Neural cell (in vitro differentiated cells): ENCODE data around the gene LHB. TPM values are rescaled to one million over a fixed set of nuclear protein-coding genes. Genes with fewer than 3 reads are reported as not detected.

ENCODE experiments used
- H2AFZ ChIP-seq: fragments of 200-600, 300-800 bp; sonication (generic), shearing (Covaris generic); 2 replicates; pipeline ENCODE4 v1.6.0; 2014; ENCODE audit warnings: low read depth, mild to moderate bottlenecking, antibody characterized with exemption, low read length, moderate library complexity
- H3F3A ChIP-seq: fragments of 200-600 bp; shearing (Covaris generic); 2 replicates; pipeline ENCODE4 v1.6.1; 2016; ENCODE audit warnings: mild to moderate bottlenecking, moderate library complexity, mixed read lengths, antibody characterized with exemption, low read length; ENCODE audit not compliant: insufficient read depth, poor library complexity, severe bottlenecking
- H3K27ac ChIP-seq: fragments of 200-600, 300-800 bp; sonication (generic), shearing (Covaris generic); 2 replicates; pipeline ENCODE4 v1.5.1; 2014; ENCODE audit warnings: mild to moderate bottlenecking, low read length, moderate library complexity
- H3K27me3 ChIP-seq: fragments of 300-800, 200-600 bp; sonication (generic), shearing (Covaris generic); 2 replicates; pipeline ENCODE4 v1.6.0; 2014; ENCODE audit warnings: mild to moderate bottlenecking, low read depth, low read length, moderate library complexity; ENCODE audit not compliant: insufficient read depth
- H3K36me3 ChIP-seq: fragments of 300-800, 200-600 bp; sonication (generic), shearing (Covaris generic); 2 replicates; pipeline ENCODE4 v1.5.1; 2014; ENCODE audit warnings: mild to moderate bottlenecking, antibody characterized with exemption, low read length, moderate library complexity; ENCODE audit not compliant: insufficient read depth
- H3K4me2 ChIP-seq: fragments of 300-800, 200-600 bp; sonication (generic), shearing (Covaris generic); 2 replicates; pipeline ENCODE4 v1.6.0; 2014; ENCODE audit warnings: mild to moderate bottlenecking, low read length
- H3K4me3 ChIP-seq: fragments of 300-800, 200-600 bp; sonication (generic), shearing (Covaris generic); 2 replicates; pipeline ENCODE4 v1.5.1; 2014; ENCODE audit warnings: mild to moderate bottlenecking, low read length, moderate library complexity
- H3K79me2 ChIP-seq: fragments of 200-600 bp; shearing (Covaris generic); replicated peaks from 2 replicates; pipeline ENCODE4 v1.6.0; 2014; ENCODE audit warnings: mild to moderate bottlenecking, low read length, moderate library complexity; ENCODE audit not compliant: insufficient read depth
- H3K9ac ChIP-seq: fragments of 300-800, 200-600 bp; sonication (generic), shearing (Covaris generic); 2 replicates; pipeline ENCODE4 v1.6.1; 2016; ENCODE audit warnings: mild to moderate bottlenecking, low read length, mixed read lengths
- H3K9me2 ChIP-seq: fragments of 200-600 bp; shearing (Covaris generic); 2 replicates; pipeline ENCODE4 v1.6.1; 2016; ENCODE audit warnings: mild to moderate bottlenecking, low read length, mixed read lengths; ENCODE audit not compliant: insufficient read depth
- H3K9me3 ChIP-seq: fragments of 200-600, 300-800 bp; sonication (generic), shearing (Covaris generic); 2 replicates; pipeline ENCODE4 v1.6.1; 2016; ENCODE audit warnings: mild to moderate bottlenecking, mixed run types, low read length, moderate library complexity, mixed read lengths
- H4K20me1 ChIP-seq: fragments of 200-600 bp; shearing (Covaris generic); 2 replicates; pipeline ENCODE4 v1.6.1; 2016; ENCODE audit warnings: mild to moderate bottlenecking, mixed run types; ENCODE audit not compliant: insufficient read depth
- EP300 ChIP-seq: fragments of 450-650 bp; conservative IDR thresholded peaks from 2 replicates; pipeline ENCODE4 v1.6.1; 2014; ENCODE audit warnings: antibody characterized with exemption, mild to moderate bottlenecking, moderate library complexity; ENCODE audit not compliant: poor library complexity, severe bottlenecking
- EZH2 ChIP-seq: fragments of 200-600, 300-800 bp; shearing (Covaris generic), sonication (generic); IDR thresholded peaks from 2 replicates; pipeline ENCODE4 v1.6.1; 2014; ENCODE audit warnings: antibody characterized with exemption, low read length, borderline replicate concordance, mild to moderate bottlenecking; ENCODE audit not compliant: insufficient read depth, poor library complexity, severe bottlenecking
- MXI1 ChIP-seq: fragments of 450-650 bp; conservative IDR thresholded peaks from 2 replicates; pipeline ENCODE4 v1.6.1; 2014; ENCODE audit warnings: antibody characterized with exemption, mild to moderate bottlenecking; ENCODE audit not compliant: poor library complexity, severe bottlenecking
- POLR2AphosphoS5 ChIP-seq: IDR thresholded peaks from 2 replicates; pipeline ENCODE4 v1.6.1; 2012
- RAD21 ChIP-seq: fragments of 450-650 bp; conservative IDR thresholded peaks from 2 replicates; pipeline ENCODE4 v1.6.1; 2014; ENCODE audit warnings: antibody characterized with exemption, mild to moderate bottlenecking, moderate library complexity
- SMC3 ChIP-seq: fragments of 450-650 bp; conservative IDR thresholded peaks from 2 replicates; pipeline ENCODE4 v1.6.1; 2014; ENCODE audit warnings: antibody characterized with exemption, mild to moderate bottlenecking, moderate library complexity; ENCODE audit not compliant: poor library complexity
- TAF1 ChIP-seq: IDR thresholded peaks from 2 replicates; pipeline ENCODE4 v1.6.1; 2012; ENCODE audit warnings: low read depth
- polyA plus RNA-seq: library from polyadenylated mRNA; depleted of rRNA; stranded (reverse); fragments of >200 nt; gene quantifications from 2 replicates; pipeline ENCODE4 v1.2.3, GENCODE V29; 2014
- TF ChIP-seq, protein P1 (sequence below): IDR thresholded peaks from 2 replicates; pipeline ENCODE4 v1.6.1; 2012; ENCODE audit warnings: borderline replicate concordance
- TF ChIP-seq, protein P2 (sequence below): fragments of 450-650 bp; IDR thresholded peaks from 2 replicates; pipeline ENCODE4 v1.5.1; 2014; ENCODE audit warnings: antibody characterized with exemption, mild to moderate bottlenecking, moderate library complexity; ENCODE audit not compliant: poor library complexity, severe bottlenecking

The LHB gene
- polyA plus RNA-seq, 1 donor from 2014 or later, result not detected

GRCh38 chr19:48970923-48971395, 45.9 kb downstream of the LHB start:
- H3K36me3 ChIP-seq, result peaks cover 5% of the 10 kb centered on the region
- TF ChIP-seq SMC3 (peak; percentile 80), RAD21 (peak; percentile 79), EZH2 (no peak), EP300 (no peak), MXI1 (no peak), POLR2AphosphoS5 (no peak), TAF1 (no peak)
- TF ChIP-seq, protein P1, sequence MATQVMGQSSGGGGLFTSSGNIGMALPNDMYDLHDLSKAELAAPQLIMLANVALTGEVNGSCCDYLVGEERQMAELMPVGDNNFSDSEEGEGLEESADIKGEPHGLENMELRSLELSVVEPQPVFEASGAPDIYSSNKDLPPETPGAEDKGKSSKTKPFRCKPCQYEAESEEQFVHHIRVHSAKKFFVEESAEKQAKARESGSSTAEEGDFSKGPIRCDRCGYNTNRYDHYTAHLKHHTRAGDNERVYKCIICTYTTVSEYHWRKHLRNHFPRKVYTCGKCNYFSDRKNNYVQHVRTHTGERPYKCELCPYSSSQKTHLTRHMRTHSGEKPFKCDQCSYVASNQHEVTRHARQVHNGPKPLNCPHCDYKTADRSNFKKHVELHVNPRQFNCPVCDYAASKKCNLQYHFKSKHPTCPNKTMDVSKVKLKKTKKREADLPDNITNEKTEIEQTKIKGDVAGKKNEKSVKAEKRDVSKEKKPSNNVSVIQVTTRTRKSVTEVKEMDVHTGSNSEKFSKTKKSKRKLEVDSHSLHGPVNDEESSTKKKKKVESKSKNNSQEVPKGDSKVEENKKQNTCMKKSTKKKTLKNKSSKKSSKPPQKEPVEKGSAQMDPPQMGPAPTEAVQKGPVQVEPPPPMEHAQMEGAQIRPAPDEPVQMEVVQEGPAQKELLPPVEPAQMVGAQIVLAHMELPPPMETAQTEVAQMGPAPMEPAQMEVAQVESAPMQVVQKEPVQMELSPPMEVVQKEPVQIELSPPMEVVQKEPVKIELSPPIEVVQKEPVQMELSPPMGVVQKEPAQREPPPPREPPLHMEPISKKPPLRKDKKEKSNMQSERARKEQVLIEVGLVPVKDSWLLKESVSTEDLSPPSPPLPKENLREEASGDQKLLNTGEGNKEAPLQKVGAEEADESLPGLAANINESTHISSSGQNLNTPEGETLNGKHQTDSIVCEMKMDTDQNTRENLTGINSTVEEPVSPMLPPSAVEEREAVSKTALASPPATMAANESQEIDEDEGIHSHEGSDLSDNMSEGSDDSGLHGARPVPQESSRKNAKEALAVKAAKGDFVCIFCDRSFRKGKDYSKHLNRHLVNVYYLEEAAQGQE, result no peak
- TF ChIP-seq, protein P2, sequence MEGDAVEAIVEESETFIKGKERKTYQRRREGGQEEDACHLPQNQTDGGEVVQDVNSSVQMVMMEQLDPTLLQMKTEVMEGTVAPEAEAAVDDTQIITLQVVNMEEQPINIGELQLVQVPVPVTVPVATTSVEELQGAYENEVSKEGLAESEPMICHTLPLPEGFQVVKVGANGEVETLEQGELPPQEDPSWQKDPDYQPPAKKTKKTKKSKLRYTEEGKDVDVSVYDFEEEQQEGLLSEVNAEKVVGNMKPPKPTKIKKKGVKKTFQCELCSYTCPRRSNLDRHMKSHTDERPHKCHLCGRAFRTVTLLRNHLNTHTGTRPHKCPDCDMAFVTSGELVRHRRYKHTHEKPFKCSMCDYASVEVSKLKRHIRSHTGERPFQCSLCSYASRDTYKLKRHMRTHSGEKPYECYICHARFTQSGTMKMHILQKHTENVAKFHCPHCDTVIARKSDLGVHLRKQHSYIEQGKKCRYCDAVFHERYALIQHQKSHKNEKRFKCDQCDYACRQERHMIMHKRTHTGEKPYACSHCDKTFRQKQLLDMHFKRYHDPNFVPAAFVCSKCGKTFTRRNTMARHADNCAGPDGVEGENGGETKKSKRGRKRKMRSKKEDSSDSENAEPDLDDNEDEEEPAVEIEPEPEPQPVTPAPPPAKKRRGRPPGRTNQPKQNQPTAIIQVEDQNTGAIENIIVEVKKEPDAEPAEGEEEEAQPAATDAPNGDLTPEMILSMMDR, result peak; percentile 83
- H3K9ac ChIP-seq, result no peak overlapping the region
- no peaks in the 10 kb centered on the region for H3K9me2 ChIP-seq
- H3K4me3 ChIP-seq, result no peak overlapping the region
- H3K27ac ChIP-seq, result no peak overlapping the region
- no peaks in the 10 kb centered on the region for H4K20me1 ChIP-seq
- H3K9me3 ChIP-seq, result no peaks in the 10 kb centered on the region
- H3K27me3 ChIP-seq, result no peaks in the 10 kb centered on the region
- no peak overlapping the region for H2AFZ ChIP-seq
- no peak overlapping the region for H3K4me2 ChIP-seq
- H3K79me2 ChIP-seq, result peaks cover 6% of the 10 kb centered on the region
- no peaks in the 10 kb centered on the region for H3F3A ChIP-seq

- peaks cover 5% of the 10 kb centered on the region for H3K36me3 ChIP-seq
- no peak overlapping the region for H2AFZ ChIP-seq
- H3K9me2 ChIP-seq, result no peaks in the 10 kb centered on the region
- TF ChIP-seq POLR2AphosphoS5, result no peak
- TF ChIP-seq, protein P2, result no peak
- no peak for TF ChIP-seq MXI1
- TF ChIP-seq SMC3, result no peak
- TF ChIP-seq, protein P1, result no peak
- TF ChIP-seq EP300, result no peak
- no peak for TF ChIP-seq EZH2
- no peak for TF ChIP-seq RAD21
- TF ChIP-seq TAF1, result no peak
- H3K27me3 ChIP-seq, result no peaks in the 10 kb centered on the region
- no peak overlapping the region for H3K4me2 ChIP-seq
- H3K9me3 ChIP-seq, result no peaks in the 10 kb centered on the region
- H4K20me1 ChIP-seq, result no peaks in the 10 kb centered on the region
- peaks cover 6% of the 10 kb centered on the region for H3K79me2 ChIP-seq
- no peak overlapping the region for H3K27ac ChIP-seq
- no peak overlapping the region for H3K4me3 ChIP-seq
- H3F3A ChIP-seq, result no peaks in the 10 kb centered on the region
- no peak overlapping the region for H3K9ac ChIP-seq
These were observed 46.6 kb downstream of the LHB start for GRCh38 chr19:48970139-48970766.
